ENCODE data around the gene SUCLG2. TPM values are rescaled to one million over a fixed set of nuclear protein-coding genes. Genes with fewer than 3 reads are reported as not detected.

SUCLG2 gene
- total RNA-seq, 1 experiment from 2014 or later = 53.5 TPM

- H3K36me3 Mint-ChIP-seq (ENCODE audit: insufficient read depth, unreplicated experiment) = no peaks in the 10 kb centered on the region
- intact Hi-C loops (cut with micrococcal nuclease; ENCODE audit: unreplicated experiment) = no loop called here
- H3K27ac Mint-ChIP-seq (ENCODE audit: unreplicated experiment) = no peak overlapping the region
- POLR2A ChIA-PET = no interaction called here
- TF ChIP-seq CTCF (IDR thresholded peaks at IDR 0.05; ENCODE audit: insufficient read depth in 1 of 2, low read depth in 1 of 2, low read length in 1 of 2, severe bottlenecking in 1 of 2, unreplicated experiment in 1 of 2) = no peak
- no peaks in the 10 kb centered on the region for H3K4me1 ChIP-seq
- H3K27me3 ChIP-seq (replicated peaks; ENCODE audit: control insufficient read depth, insufficient read depth, low read length) = no peaks in the 10 kb centered on the region
- BruUV-seq (replicated peaks) = no TSS peak
- H3K4me3 ChIP-seq (ENCODE audit: low read depth, low read length) = no peak overlapping the region
- no peak for DNase-seq
- H3K9me3 ChIP-seq = no peaks in the 10 kb centered on the region
- no peaks in the 10 kb centered on the region for H3K27me3 Mint-ChIP-seq (ENCODE audit: insufficient read depth, unreplicated experiment)
- H3K4me1 Mint-ChIP-seq (ENCODE audit: low read depth, unreplicated experiment) = no peaks in the 10 kb centered on the region
- H3K4me3 Mint-ChIP-seq (ENCODE audit: unreplicated experiment) = no peak overlapping the region
- H3K36me3 ChIP-seq (ENCODE audit: control insufficient read depth, insufficient read depth, low read length) = no peaks in the 10 kb centered on the region
- no peaks in the 10 kb centered on the region for H3K9me3 Mint-ChIP-seq (ENCODE audit: unreplicated experiment)
- CTCF ChIA-PET = no interaction called here
Observed at GRCh38 chr3:67661089-67661488, 6.7 kb upstream of the SUCLG2 start.

- H3K4me3 Mint-ChIP-seq (ENCODE audit: unreplicated experiment) = no peak overlapping the region
Observed at GRCh38 chr3:67657192-67657591, 2.8 kb upstream of the SUCLG2 start.

GRCh38 chr3:67656614-67657013, 2.2 kb upstream of the SUCLG2 start:
- POLR2A ChIA-PET = no interaction called here
- Mint-ChIP-seq H3K4me3 (ENCODE audit: unreplicated experiment) (no peak overlapping the region), H3K4me1 (ENCODE audit: low read depth, unreplicated experiment) (no peaks in the 10 kb centered on the region)

More at GRCh38 chr3:67657192-67657591, 2.8 kb upstream of the SUCLG2 start:
- Mint-ChIP-seq H3K36me3 (ENCODE audit: insufficient read depth, unreplicated experiment) (no peaks in the 10 kb centered on the region), H3K9me3 (ENCODE audit: unreplicated experiment) (no peaks in the 10 kb centered on the region), H3K27me3 (ENCODE audit: insufficient read depth, unreplicated experiment) (no peaks in the 10 kb centered on the region), H3K27ac (ENCODE audit: unreplicated experiment) (no peak overlapping the region), H3K4me1 (ENCODE audit: low read depth, unreplicated experiment) (no peaks in the 10 kb centered on the region)
- no peaks in the 10 kb centered on the region for H3K36me3 ChIP-seq (ENCODE audit: control insufficient read depth, insufficient read depth, low read length)
- ChIA-PET POLR2A (no interaction called here), CTCF (no interaction called here)
- H3K4me1 ChIP-seq = peaks cover 9% of the 10 kb centered on the region; the same call in 1 of the 2 replicates
- no peak for DNase-seq
- intact Hi-C loops (cut with micrococcal nuclease; ENCODE audit: unreplicated experiment) = no loop called here
- no peak overlapping the region for H3K4me3 ChIP-seq (ENCODE audit: low read depth, low read length)
- no TSS peak for BruUV-seq (replicated peaks)
- no peaks in the 10 kb centered on the region for H3K27me3 ChIP-seq (replicated peaks; ENCODE audit: control insufficient read depth, insufficient read depth, low read length)
- H3K9me3 ChIP-seq = no peaks in the 10 kb centered on the region
- TF ChIP-seq CTCF (IDR thresholded peaks at IDR 0.05; ENCODE audit: insufficient read depth in 1 of 2, low read depth in 1 of 2, low read length in 1 of 2, severe bottlenecking in 1 of 2, unreplicated experiment in 1 of 2) = no peak

More at GRCh38 chr3:67656614-67657013, 2.2 kb upstream of the SUCLG2 start:
- no peaks in the 10 kb centered on the region for H3K27me3 ChIP-seq (replicated peaks; ENCODE audit: control insufficient read depth, insufficient read depth, low read length)
- peaks cover 9% of the 10 kb centered on the region; the same call in 1 of the 2 replicates for H3K4me1 ChIP-seq
- no peaks in the 10 kb centered on the region for H3K9me3 Mint-ChIP-seq (ENCODE audit: unreplicated experiment)
- no peaks in the 10 kb centered on the region for H3K36me3 Mint-ChIP-seq (ENCODE audit: insufficient read depth, unreplicated experiment)
- no peak overlapping the region for H3K27ac Mint-ChIP-seq (ENCODE audit: unreplicated experiment)
- H3K36me3 ChIP-seq (ENCODE audit: control insufficient read depth, insufficient read depth, low read length) = no peaks in the 10 kb centered on the region
- no peaks in the 10 kb centered on the region for H3K27me3 Mint-ChIP-seq (ENCODE audit: insufficient read depth, unreplicated experiment)
- no peak overlapping the region for H3K4me3 ChIP-seq (ENCODE audit: low read depth, low read length)
- no peak for DNase-seq
- intact Hi-C loops (cut with micrococcal nuclease; ENCODE audit: unreplicated experiment) = no loop called here
- CTCF ChIA-PET = no interaction called here
- BruUV-seq (replicated peaks) = no TSS peak
- H3K9me3 ChIP-seq = no peaks in the 10 kb centered on the region
- TF ChIP-seq CTCF (IDR thresholded peaks at IDR 0.05; ENCODE audit: insufficient read depth in 1 of 2, low read depth in 1 of 2, low read length in 1 of 2, severe bottlenecking in 1 of 2, unreplicated experiment in 1 of 2) = no peak

All from Caco-2 (cell line).